HCT116 (cell line): Measurements from ENCODE around the gene RBM11. TPM values are rescaled to one million over a fixed set of nuclear protein-coding genes. Genes with fewer than 3 reads are reported as not detected.
"Not testable (repeated sequence)": the region's sequence is repeated elsewhere in the genome, so short reads cannot be mapped to it uniquely, and the experiment has no call there.

ENCODE experiments used
- ATAC-seq: fragments of 200-7000 bp; cut with Tn5 transposase; 2 replicates; pipeline ENCODE4 v1.9.1; 2020; ENCODE audit warnings: mild to moderate bottlenecking, moderate library complexity
- Bru-seq: library from RNA; stranded (reverse); fragments of 400-500 nt; gene quantifications from one replicate; lab custom pipeline; 2021; lab: Mats Ljungman, UMichigan
- BruChase-seq, 2 experiments: library from RNA; stranded (reverse); fragments of 400-500 nt; gene quantifications; one replicate each; lab custom pipeline; 2021; lab: Mats Ljungman, UMichigan
- BruUV-seq: library from RNA; stranded (reverse); fragments of 400-500 nt; replicated peaks from 2 replicates; lab custom pipeline; 2021; lab: Mats Ljungman, UMichigan
- CTCF ChIA-PET: fragments of 300-600 bp; sonication (Branson Sonifier 250); formaldehyde crosslinking; loops from one replicate; lab custom pipeline; 2021; ENCODE audit warnings: antibody characterized with exemption; lab: Charles Lee
- POLR2A ChIA-PET: fragments of 300-600, 350-600 bp; sonication (Branson Sonifier 250); formaldehyde crosslinking; loops from one replicate; lab custom pipeline; 2021; ENCODE audit warnings: antibody characterized with exemption; lab: Charles Lee
- RAD21 ChIA-PET, 2 experiments: fragments of 300-600 bp; sonication (Branson Sonifier 250); formaldehyde crosslinking; loops; one replicate each; lab custom pipeline; 2023; ENCODE audit warnings: low total read pairs in 2 of 2; ENCODE audit not compliant: uncharacterized antibody in 2 of 2, unreplicated experiment in 2 of 2, low non-redundant PET in 1 of 2; lab: Charles Lee
- DNase-seq: peaks from one replicate; pipeline ENCODE4 v3.0.0-alpha.2; 2010; ENCODE audit warnings: low read depth, low spot score
- H2AFZ ChIP-seq: fragments of 200-600 bp; shearing (Covaris generic), sonication (generic); 2 replicates; pipeline ENCODE4 v1.6.1; 2017; ENCODE audit warnings: low read depth, mixed run types, mixed read lengths, antibody characterized with exemption, low read length; ENCODE audit not compliant: poor library complexity, severe bottlenecking
- H3K27ac ChIP-seq: 2 replicates; pipeline ENCODE4 v1.5.1; 2012; ENCODE audit warnings: low read depth, low read length
- H3K27me3 ChIP-seq: fragments of 200-600 bp; sonication (generic); 2 replicates; pipeline ENCODE4 v1.6.1; 2016; ENCODE audit warnings: mixed run types, low read length, mixed read lengths; ENCODE audit not compliant: insufficient read depth
- H3K36me3 ChIP-seq, 2 experiments: fragments of 200-500 bp in 1 of 2; fragments of 200-600 bp in 1 of 2; sonication (Bioruptor generic) in 1 of 2; sonication (generic) in 1 of 2; 2 replicates each; pipeline versions ENCODE4 v1.5.1 to v1.6.1; 2014 to 2016; ENCODE audit warnings: low read length in 2 of 2, inconsistent platforms in 1 of 2, mixed read lengths in 1 of 2, mixed run types in 1 of 2; ENCODE audit not compliant: insufficient read depth in 2 of 2, control insufficient read depth in 1 of 2
- H3K4me1 ChIP-seq, 2 experiments: fragments of 200-600 bp in 1 of 2; sonication (generic) in 1 of 2; 2 replicates each; pipeline versions ENCODE4 v1.5.1 to v1.6.1; 2012 to 2017; ENCODE audit warnings: low read length in 2 of 2, inconsistent platforms in 1 of 2, mild to moderate bottlenecking in 1 of 2, mixed read lengths in 1 of 2, mixed run types in 1 of 2, moderate library complexity in 1 of 2; ENCODE audit not compliant: insufficient read depth in 2 of 2, control insufficient read depth in 1 of 2
- H3K4me2 ChIP-seq: fragments of 200-600 bp; sonication (generic); 2 replicates; pipeline ENCODE4 v1.6.1; 2017; ENCODE audit warnings: mixed run types, low read length, mixed read lengths
- H3K4me3 ChIP-seq, 2 experiments: fragments of 200-600 bp in 1 of 2; sonication (generic) in 1 of 2; replicated peaks in 1 of 2; 2 replicates each; pipeline ENCODE4 v1.5.1; 2011 to 2016; ENCODE audit warnings: low read length in 2 of 2, control low read depth in 1 of 2, low read depth in 1 of 2, mild to moderate bottlenecking in 1 of 2, mixed read lengths in 1 of 2, mixed run types in 1 of 2
- H3K79me2 ChIP-seq: fragments of 200-600 bp; sonication (generic); 2 replicates; pipeline ENCODE4 v1.6.1; 2017; ENCODE audit warnings: mild to moderate bottlenecking, mixed run types, low read length, moderate library complexity, mixed read lengths; ENCODE audit not compliant: insufficient read depth
- H3K9ac ChIP-seq: fragments of 200-600 bp; sonication (generic); 2 replicates; pipeline ENCODE4 v1.6.1; 2016; ENCODE audit warnings: low read length, mixed read lengths
- H3K9me2 ChIP-seq: fragments of 200-600 bp; sonication (generic), shearing (Covaris generic); 2 replicates; pipeline ENCODE4 v1.6.1; 2017; ENCODE audit warnings: mixed run types, mild to moderate bottlenecking, moderate library complexity; ENCODE audit not compliant: insufficient read depth
- H3K9me3 ChIP-seq, 2 experiments: fragments of 200-500 bp in 1 of 2; fragments of 200-600 bp in 1 of 2; sonication (Bioruptor generic) in 1 of 2; sonication (generic) in 1 of 2; 2 replicates each; pipeline ENCODE4 v1.6.1; 2014 to 2017; ENCODE audit warnings: low read length in 2 of 2, mixed read lengths in 2 of 2, inconsistent platforms in 1 of 2, low read depth in 1 of 2, mild to moderate bottlenecking in 1 of 2, mixed run types in 1 of 2, moderate library complexity in 1 of 2; ENCODE audit not compliant: control insufficient read depth in 1 of 2, insufficient read depth in 1 of 2
- H4K20me1 ChIP-seq: fragments of 200-600 bp; sonication (generic), shearing (Covaris generic); 2 replicates; pipeline ENCODE4 v1.6.1; 2017; ENCODE audit warnings: mixed run types, mild to moderate bottlenecking, moderate library complexity; ENCODE audit not compliant: insufficient read depth
- ATF3 ChIP-seq: IDR thresholded peaks from 2 replicates; pipeline ENCODE4 v1.6.1; 2012
- EGR1 ChIP-seq: IDR thresholded peaks from 2 replicates; pipeline ENCODE4 v1.6.1; 2012; ENCODE audit warnings: low read depth
- ELF1 ChIP-seq: IDR thresholded peaks from 2 replicates; pipeline ENCODE4 v1.6.1; 2012; ENCODE audit warnings: low read depth, borderline replicate concordance
- POLR2AphosphoS5 ChIP-seq: IDR thresholded peaks from 2 replicates; pipeline ENCODE4 v1.6.1; 2011; ENCODE audit warnings: mild to moderate bottlenecking, low read depth, low read length, moderate library complexity
- RAD21 ChIP-seq: IDR thresholded peaks from 2 replicates; pipeline ENCODE4 v1.6.1; 2012; ENCODE audit warnings: low read depth, mild to moderate bottlenecking
- SIN3A ChIP-seq: IDR thresholded peaks from 2 replicates; pipeline ENCODE4 v1.6.1; 2012; ENCODE audit warnings: low read depth
- SP1 ChIP-seq: IDR thresholded peaks from 2 replicates; pipeline ENCODE4 v1.6.1; 2012; ENCODE audit warnings: low read depth
- intact Hi-C: fragments of 100-400 bp; cut with micrococcal nuclease; formaldehyde crosslinking; loops from 2 replicates; pipeline ENCODE4 v1.10.0; 2022
- long read RNA-seq: library from polyadenylated mRNA; unstranded; transcript quantifications from one replicate; pipeline ENCODE4 v2.0.0, GENCODE V29; 2021; ENCODE audit not compliant: unreplicated experiment
- polyA plus RNA-seq: library from polyadenylated mRNA; unstranded; fragments of >200 nt; gene quantifications from 2 replicates; pipeline ENCODE4 v1.2.1, GENCODE V29; 2012; ENCODE audit warnings: missing spikeins
- total RNA-seq: library from RNA; stranded (reverse); gene quantifications from one replicate; pipeline ENCODE4 v1.2.1, GENCODE V29; 2021; ENCODE audit not compliant: unreplicated experiment
- TF ChIP-seq, protein P1 (sequence below), 3 experiments: fragments of 200-600 bp in 1 of 3; sonication (generic) in 1 of 3; IDR thresholded peaks in 2 of 3; conservative IDR thresholded peaks in 1 of 3; 2 replicates each; pipeline ENCODE4 v1.5.1; 2012 to 2017; ENCODE audit warnings: low read depth in 2 of 3, low read length in 2 of 3, antibody characterized with exemption in 1 of 3, borderline replicate concordance in 1 of 3, control low read depth in 1 of 3, mild to moderate bottlenecking in 1 of 3, mixed read lengths in 1 of 3, mixed run types in 1 of 3, moderate library complexity in 1 of 3; ENCODE audit not compliant: insufficient read depth in 1 of 3

RBM11 gene, protein sequence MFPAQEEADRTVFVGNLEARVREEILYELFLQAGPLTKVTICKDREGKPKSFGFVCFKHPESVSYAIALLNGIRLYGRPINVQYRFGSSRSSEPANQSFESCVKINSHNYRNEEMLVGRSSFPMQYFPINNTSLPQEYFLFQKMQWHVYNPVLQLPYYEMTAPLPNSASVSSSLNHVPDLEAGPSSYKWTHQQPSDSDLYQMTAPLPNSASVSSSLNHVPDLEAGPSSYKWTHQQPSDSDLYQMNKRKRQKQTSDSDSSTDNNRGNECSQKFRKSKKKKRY
- total RNA-seq (not detected), Bru-seq, nascent RNA (not detected), BruChase-seq, experiment 1, labeled RNA remaining after a 6-hour chase (not detected), BruChase-seq, experiment 2, labeled RNA remaining after a 2-hour chase (not detected)
- not detected in 2 replicates for polyA plus RNA-seq
- long read RNA-seq = 0 reads

- H3K9me2 ChIP-seq = no peaks in the 10 kb centered on the region
- H3K79me2 ChIP-seq = no peaks in the 10 kb centered on the region
- TF ChIP-seq RAD21 (no peak), POLR2AphosphoS5 (no peak), ELF1 (no peak), EGR1 (no peak), ATF3 (no peak), SP1 (no peak), SIN3A (no peak)
- TF ChIP-seq, protein P1, sequence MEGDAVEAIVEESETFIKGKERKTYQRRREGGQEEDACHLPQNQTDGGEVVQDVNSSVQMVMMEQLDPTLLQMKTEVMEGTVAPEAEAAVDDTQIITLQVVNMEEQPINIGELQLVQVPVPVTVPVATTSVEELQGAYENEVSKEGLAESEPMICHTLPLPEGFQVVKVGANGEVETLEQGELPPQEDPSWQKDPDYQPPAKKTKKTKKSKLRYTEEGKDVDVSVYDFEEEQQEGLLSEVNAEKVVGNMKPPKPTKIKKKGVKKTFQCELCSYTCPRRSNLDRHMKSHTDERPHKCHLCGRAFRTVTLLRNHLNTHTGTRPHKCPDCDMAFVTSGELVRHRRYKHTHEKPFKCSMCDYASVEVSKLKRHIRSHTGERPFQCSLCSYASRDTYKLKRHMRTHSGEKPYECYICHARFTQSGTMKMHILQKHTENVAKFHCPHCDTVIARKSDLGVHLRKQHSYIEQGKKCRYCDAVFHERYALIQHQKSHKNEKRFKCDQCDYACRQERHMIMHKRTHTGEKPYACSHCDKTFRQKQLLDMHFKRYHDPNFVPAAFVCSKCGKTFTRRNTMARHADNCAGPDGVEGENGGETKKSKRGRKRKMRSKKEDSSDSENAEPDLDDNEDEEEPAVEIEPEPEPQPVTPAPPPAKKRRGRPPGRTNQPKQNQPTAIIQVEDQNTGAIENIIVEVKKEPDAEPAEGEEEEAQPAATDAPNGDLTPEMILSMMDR (IDR thresholded peaks at IDR 0.05 in 2 of 3, conservative IDR thresholded peaks at IDR 0.05 in 1 of 3; ENCODE audit: borderline replicate concordance in 1 of 3, insufficient read depth in 1 of 3, low read depth in 2 of 3, low read length in 2 of 3) = no peak
- no peak within 1 kb of the TSS for H3K4me2 ChIP-seq
- no peaks in the 10 kb centered on the region for H3K4me1 ChIP-seq
- no peaks in the 10 kb centered on the region for H3K36me3 ChIP-seq
- no peaks in the 10 kb centered on the region for H4K20me1 ChIP-seq
- H3K27ac ChIP-seq = no peak within 1 kb of the TSS
- H3K4me3 ChIP-seq = no peak within 1 kb of the TSS
- peaks cover 0 to 3% of the 10 kb centered on the region in 2 experiments; a peak in 2 of 4 replicates for H3K9me3 ChIP-seq
- intact Hi-C loops = no loop called here
- H3K27me3 ChIP-seq = no peaks in the 10 kb centered on the region
- DNase-seq (no peak), ATAC-seq (no peak)
- RAD21 ChIA-PET = no interaction called here
- H3K9ac ChIP-seq = no peak within 1 kb of the TSS
- POLR2A ChIA-PET = no interaction called here
- CTCF ChIA-PET = no interaction called here
- no TSS peak for BruUV-seq
- no peak within 1 kb of the TSS for H2AFZ ChIP-seq
Observed at GRCh38 chr21:14215971-14216641, at the start of gene RBM11. TSS of gene RBM11 (plus strand) at chr21:14216157. CDS start at chr21:14216187, 30 bp downstream.

- CTCF ChIA-PET, H3K36me3 ChIP-seq, H3K4me3 ChIP-seq, DNase-seq, H3K9ac ChIP-seq, H3K27me3 ChIP-seq, BruUV-seq, POLR2A ChIA-PET, H3K4me2 ChIP-seq, H3K27ac ChIP-seq, H3K4me1 ChIP-seq, H3K79me2 ChIP-seq, ATAC-seq, intact Hi-C loops, H2AFZ ChIP-seq, RAD21 ChIA-PET, H4K20me1 ChIP-seq, H3K9me2 ChIP-seq: not testable (repeated sequence)
- H3K9me3 ChIP-seq = peaks cover 0 to 11% of the 10 kb centered on the region in 2 experiments; a peak in 1 of 4 replicates
Observed at GRCh38 chr21:14166463-14167223, 49.3 kb upstream of the RBM11 start.
